GM12801 (cell line): ENCODE results near the gene ATP2A3.

Source experiments
- TF ChIP-seq, protein P1 (sequence below): IDR thresholded peaks from one replicate; pipeline ENCODE4 v1.5.1; 2011; ENCODE audit warnings: control low read depth; ENCODE audit not compliant: insufficient read length; ENCODE audit errors: extremely low read depth

ATP2A3 gene

DNA sequence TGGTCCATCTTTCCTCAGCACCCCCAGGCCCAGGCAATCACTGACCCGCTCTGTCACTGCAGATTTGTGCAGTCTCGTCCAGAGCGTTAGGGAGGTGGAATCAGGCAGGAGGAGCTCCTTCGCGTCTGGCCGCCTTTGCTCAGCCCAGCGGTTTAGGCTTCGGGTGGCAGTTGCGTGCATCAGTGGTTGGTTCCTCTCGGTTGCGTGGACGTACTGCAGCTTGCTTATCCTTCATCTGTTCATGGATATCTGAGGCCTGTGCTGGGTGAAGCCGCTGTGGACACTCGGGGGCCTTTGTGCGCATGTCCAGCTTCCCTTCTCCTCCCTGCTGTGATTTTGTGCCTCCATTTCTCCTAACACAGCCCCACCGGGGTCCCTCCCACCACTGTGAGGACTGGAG is 43.2 kb downstream of the ATP2A3 start:
- TF ChIP-seq, protein P1, sequence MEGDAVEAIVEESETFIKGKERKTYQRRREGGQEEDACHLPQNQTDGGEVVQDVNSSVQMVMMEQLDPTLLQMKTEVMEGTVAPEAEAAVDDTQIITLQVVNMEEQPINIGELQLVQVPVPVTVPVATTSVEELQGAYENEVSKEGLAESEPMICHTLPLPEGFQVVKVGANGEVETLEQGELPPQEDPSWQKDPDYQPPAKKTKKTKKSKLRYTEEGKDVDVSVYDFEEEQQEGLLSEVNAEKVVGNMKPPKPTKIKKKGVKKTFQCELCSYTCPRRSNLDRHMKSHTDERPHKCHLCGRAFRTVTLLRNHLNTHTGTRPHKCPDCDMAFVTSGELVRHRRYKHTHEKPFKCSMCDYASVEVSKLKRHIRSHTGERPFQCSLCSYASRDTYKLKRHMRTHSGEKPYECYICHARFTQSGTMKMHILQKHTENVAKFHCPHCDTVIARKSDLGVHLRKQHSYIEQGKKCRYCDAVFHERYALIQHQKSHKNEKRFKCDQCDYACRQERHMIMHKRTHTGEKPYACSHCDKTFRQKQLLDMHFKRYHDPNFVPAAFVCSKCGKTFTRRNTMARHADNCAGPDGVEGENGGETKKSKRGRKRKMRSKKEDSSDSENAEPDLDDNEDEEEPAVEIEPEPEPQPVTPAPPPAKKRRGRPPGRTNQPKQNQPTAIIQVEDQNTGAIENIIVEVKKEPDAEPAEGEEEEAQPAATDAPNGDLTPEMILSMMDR = no peak

DNA sequence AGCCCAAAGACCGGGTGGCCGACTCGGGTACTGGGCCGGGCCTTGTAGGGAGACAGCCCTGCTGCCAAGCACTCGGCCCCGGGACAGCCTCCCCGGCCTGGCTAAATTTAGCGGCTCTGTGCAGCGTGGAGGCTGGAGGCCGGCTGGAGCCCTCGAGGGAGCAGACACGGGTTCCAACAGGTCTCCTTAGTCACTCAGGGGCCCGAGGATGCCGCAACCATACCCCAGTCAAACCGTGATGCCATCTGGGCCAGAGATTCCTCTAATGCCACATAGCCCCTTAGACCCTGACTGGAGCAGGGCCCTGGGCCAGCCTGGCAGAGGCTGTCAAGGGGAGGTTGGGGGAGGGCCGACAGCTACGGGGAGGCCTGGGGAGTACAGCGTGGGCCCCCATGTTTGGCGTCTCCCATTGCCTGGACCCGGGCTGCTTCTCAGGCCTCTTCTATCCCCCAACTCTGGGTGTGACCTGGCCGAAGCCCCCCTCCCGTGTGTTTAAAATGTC is 45.1 kb downstream of the ATP2A3 start:
- TF ChIP-seq, protein P1 = no peak

DNA sequence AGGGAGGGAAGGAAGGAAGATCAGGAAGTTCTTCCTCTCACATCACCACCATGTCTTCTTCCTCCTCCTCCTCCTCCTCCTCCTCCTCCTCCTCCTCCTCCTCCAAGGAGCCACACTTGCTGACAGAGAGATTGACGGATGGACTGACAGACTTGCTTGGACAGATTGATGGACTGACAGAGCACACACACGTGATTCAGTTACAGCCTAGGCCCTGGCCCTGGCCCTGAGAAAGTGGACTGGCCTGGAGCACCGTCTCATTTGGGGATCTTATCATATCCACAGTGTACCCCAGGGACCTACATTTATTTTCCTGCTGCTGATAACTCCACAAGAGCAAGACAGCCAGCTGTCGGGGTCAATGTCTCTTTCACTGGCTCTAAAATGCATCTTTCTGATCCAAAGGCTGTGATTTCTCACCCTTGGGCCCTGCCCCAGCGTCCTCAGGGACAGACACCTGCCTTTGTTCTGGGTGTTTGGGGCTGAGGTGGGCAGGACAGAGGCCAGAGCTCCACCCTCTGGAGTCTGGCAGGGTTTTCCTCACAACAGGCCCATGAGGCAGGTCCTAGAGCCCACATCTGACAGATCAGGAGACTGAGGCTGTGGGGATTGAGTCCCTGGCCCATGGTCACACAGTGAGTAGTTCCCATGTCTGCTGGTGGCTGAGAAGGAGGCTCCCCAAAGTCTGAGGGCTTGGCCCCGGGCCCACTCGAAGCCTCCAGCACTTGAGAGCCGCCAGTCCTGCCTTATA is 45.7 kb downstream of the ATP2A3 start:
- TF ChIP-seq, protein P1 = no peak

DNA sequence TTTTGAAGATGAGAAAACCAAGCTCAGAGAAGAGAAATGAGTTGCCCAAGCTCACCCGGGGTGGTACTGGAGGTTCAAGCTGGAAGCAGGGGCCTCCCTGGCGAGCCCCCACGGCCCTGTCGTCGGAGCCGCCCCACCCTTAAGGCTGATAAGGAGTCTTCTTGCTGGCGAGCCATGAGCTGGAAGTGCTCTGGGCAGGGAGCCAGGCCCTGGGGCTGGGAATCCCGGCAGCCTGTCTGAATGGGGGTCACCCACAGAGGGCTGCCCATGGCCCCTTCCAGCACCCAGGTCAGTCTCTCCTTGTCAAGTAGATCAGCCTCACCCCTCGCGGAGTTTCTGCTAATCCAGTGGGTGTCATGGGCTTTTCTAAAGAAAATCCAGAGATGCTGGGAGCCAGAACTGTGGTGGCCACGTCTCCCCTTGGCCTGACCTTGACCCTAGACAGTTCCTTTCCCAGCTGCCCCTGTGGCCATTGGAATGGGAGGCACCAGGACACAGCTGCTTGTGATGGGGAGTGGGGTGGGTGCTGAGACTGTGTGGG is 46.8 kb downstream of the ATP2A3 start:
- TF ChIP-seq, protein P1 = no peak

DNA sequence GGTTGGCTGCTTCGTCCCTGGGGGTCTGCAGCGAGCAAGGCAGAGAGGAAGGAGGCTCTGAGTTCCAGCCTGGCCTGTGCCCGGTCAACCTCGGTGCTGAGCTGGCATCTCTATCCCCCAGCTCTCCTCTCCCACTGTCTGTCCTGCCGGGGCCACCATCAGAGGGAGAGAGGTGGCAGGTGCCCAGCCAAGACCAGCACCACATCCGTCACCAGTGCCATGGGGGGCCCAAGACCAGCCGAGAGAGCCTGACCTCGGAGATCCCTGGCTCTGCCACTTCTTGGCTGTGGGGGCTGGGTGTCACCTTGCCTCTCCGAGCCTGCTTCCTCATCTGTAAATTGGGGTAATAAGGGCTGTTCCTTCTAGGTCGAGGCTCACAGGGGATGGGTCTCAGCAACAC is 47.4 kb downstream of the ATP2A3 start:
- TF ChIP-seq, protein P1 = no peak

DNA sequence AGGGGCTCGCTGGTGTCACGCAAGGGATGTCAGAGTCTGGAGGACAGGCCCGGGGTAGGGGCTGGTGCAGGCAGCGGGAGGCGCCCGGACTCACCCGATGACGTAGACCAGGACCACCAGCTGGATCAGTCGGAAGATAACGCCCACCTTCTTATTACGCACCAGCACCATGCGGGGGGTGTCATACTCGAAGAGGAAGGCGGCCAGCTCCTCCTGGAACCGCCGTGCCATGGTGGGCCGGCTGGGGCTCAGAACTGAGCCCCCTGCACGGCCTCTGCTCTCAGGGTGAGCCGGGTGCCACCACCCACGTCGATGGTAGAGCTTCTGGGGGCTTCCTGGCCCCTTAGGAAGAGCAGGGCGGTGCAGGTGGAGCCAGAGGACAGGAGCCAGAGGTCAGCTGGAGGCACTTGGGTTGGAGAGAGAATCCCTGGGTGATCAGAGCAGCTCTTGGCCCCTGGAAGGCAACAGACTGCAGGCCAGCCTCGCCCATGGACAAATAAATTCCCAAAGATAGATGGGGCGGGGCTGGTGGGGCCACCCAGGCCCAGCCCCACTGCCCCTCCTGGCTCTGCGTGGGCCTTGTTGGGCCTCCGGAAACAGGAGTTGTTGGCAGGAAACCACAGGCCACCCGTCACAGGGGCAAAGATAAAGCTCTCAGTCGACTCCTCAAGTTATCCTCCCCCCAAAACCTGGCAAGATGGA is 48.1 kb downstream of the ATP2A3 start, which contains the start of gene P2RX1:
Gene P2RX1, minus strand, starts transcription at position 471 of the 702 bp plus-strand sequence. Its CDS starts 240 bp downstream, at position 231.
- TF ChIP-seq, protein P1 = no peak

DNA sequence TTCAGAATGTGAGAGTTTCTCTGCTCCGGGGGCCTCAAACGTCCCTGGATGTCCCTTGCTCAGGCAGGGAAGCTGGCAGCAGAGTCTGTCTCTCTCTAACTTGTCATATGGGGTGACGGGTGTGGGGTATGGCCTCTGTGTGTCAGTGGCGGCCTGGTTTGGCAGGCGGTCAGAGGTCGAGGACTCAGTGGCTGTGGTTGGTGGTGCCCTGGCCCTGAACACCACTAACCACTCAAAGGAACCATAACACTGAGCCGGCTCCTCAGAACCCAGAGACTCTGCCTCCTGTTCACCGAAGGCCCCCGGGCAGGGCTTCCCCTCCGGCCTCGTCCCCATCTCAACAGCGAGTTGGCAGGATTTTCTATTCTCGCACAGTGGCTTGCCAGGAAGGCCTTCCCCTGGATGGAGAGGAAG is 48.6 kb downstream of the ATP2A3 start:
- TF ChIP-seq, protein P1 = no peak
